NK-92 treated with Interleukin-12 subunit alpha and Interleukin-12 subunit beta, amount 100 ng/mL, for 24 hours (cell line): Measurements from ENCODE around the gene TTC29.

Experiments
- DNase-seq: peaks from one replicate; lab custom pipeline; 2025; lab: John Stamatoyannopoulos, UW

TTC29 gene

GRCh38 chr4:146945556-146946374 is at the start of gene TTC29:
TSS of gene TTC29 (minus strand) at chr4:146945864. CDS start at chr4:146939895, 5,969 bp downstream.
- no peak for DNase-seq

DNA sequence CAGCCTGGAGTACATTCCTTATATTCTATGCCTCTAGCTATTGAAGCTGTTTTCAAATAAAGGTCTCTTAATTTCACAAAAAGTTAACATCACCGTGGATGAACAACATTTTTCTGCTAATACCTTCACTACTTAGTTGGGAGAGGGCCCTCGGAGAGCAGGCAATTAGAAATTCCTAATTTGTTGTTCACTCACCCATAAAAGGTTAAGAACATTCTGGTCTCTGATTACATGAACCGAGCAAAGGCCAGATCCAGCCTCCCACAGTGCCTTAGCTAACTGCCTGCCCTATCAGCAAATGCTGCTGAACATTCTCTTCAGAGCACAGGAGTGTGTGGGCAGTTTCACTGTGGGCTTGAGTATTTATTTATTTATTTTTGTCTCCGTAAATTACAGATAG is 36.0 kb upstream of the TTC29 start:
- DNase-seq = no peak

- DNase-seq = no peak
These were observed 33.0 kb upstream of the TTC29 start for GRCh38 chr4:146978641-146979040.

DNA sequence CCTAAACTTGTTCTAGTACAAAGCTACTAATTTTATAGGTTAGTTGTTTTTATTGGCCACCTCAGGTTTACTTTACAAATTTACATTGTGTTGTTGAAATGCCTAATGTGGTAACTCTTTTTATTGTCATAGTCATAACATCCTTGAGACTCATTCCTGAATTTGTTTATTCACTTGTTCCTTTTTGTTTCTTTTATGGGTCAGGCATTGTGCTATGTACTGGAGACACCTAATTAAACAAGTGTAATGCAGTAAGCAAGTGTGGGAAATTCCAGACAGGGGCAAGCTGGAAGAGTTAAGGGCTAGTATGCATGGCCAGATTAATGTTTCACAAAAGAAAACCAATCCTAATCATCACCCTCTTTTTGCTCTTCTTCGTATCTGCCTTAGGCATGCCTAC is 30.5 kb upstream of the TTC29 start:
- DNase-seq = no peak

GRCh38 chr4:146975527-146975926 is 29.9 kb upstream of the TTC29 start:
- no peak for DNase-seq

GRCh38 chr4:146975036-146975435 is 29.4 kb upstream of the TTC29 start:
- no peak for DNase-seq

- no peak for DNase-seq
These were observed 26.4 kb upstream of the TTC29 start for GRCh38 chr4:146972036-146972435.

- no peak for DNase-seq
These were observed 23.5 kb upstream of the TTC29 start for GRCh38 chr4:146969126-146969525.

- no peak for DNase-seq
These were observed 15.0 kb upstream of the TTC29 start for GRCh38 chr4:146960634-146961033.

GRCh38 chr4:146959692-146960091 is 14.0 kb upstream of the TTC29 start:
- no peak for DNase-seq

- no peak for DNase-seq
These were observed 11.6 kb upstream of the TTC29 start for GRCh38 chr4:146957237-146957636.

DNA sequence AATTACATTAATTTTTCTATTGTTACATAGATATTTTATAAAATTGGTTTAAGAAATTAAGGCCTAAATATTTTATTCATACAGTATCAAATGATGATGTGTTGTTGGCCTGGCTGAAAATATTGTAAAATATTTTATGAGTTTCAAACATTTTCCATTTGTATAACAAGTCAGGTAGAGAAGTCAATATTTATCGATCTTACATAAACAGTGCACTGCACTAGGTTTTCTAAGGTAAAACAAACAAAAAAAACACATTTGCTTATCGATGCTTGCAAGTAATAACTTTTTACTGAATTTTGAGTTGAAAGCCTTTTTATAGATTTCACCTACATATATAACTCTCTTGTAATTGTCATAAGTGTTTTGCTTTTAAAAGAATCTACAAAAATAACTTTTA is 7.2 kb upstream of the TTC29 start:
- DNase-seq = no peak

- DNase-seq = no peak
These were observed 3.9 kb upstream of the TTC29 start for GRCh38 chr4:146949559-146949958.

DNA sequence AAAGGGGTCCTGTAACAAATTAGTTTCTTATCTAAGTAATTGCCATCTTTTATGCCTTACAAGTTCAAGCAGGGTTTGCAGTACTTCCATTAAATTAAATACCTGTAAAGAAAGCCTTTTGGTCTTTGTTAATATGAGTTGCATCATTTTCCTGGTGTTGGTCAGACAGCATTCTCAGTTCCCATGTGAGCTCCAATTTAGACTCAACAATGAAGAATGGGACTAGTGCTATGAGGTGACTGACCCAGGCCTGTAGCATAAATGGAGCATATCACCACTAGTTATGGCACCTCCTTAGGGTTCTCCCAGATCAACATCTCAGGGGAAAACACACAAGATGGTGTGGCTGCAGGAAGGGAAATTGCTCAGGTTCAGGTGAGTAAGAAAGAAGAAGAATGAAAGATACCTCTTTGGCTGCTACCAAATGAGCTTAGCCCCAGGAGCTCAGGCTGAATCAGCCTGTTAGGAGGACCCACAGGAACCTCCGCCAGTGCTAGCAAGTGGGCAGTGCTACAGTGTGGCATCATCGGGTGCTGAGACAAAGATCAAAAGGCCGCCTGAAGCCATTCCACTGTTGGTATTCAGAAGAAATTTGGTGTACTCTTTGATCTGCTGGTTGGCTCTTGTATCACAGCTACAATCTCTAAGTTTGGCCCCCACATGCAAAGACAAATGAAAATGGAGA is 1.8 kb downstream of the TTC29 start:
- DNase-seq = no peak

- no peak for DNase-seq
These were observed 13.5 kb downstream of the TTC29 start for GRCh38 chr4:146932116-146932515.

DNA sequence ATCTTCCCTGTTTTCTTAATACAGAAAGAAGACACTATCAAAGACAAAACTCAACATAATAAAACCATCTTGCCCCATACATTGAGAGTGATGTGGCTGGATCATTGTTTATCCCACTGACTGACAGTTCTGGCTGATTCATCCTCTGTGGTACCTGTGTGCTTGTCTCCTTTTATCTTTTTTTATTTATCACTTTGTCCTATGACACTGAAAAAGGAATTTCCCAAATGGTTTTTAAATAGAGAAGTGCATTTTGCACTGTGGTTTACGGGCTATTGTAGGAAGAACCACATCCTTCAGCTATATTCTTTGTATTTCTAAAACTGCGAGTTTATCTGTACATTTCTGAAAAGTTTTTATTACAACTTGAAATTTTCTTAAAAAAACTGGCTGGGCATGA is 15.0 kb downstream of the TTC29 start:
- DNase-seq = no peak

DNA sequence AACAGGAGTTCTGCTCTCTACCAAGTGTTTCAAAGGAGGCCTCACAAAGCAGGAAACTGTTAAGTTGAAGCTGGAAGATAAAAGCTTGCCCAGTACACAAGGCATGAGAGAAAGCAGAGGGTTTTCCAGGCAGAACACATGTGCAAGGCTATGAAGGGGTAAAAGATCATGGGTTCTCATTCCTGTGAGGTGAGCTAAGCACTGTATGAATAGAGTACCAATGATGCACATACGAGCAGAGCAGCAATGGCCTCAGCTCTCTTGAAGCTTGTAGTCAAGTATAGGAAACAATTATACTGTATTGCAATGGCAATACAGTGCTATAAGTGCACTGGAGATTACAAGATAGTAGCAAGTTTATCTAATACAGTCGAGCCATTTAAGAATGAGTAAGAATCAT is 18.0 kb downstream of the TTC29 start:
- no peak for DNase-seq

- DNase-seq = no peak
These were observed 29.1 kb downstream of the TTC29 start for GRCh38 chr4:146916479-146917076.

- DNase-seq = no peak
These were observed 30.5 kb downstream of the TTC29 start for GRCh38 chr4:146915132-146915531.

GRCh38 chr4:146900295-146900694 is 45.4 kb downstream of the TTC29 start:
- no peak for DNase-seq

GRCh38 chr4:146890301-146890700 is 55.4 kb downstream of the TTC29 start:
- no peak for DNase-seq

DNA sequence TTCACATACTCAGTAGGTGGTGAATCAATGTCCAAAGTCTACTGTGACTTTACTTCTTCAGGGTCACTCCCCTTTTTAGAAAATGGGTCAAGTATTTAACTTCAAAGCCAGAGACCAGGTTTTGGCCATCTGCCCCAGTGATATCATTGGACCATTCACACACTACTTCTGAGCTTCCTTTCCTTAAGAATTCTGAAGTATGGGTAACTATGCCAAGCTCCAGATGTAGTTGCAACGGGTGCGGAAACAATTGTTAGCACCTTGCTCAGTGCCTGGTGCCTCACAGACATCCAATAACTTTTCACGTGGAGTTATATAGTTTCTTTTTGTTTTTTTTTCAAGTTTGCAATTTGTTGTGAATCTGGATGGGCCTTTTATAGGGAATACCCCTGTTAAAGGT is 62.6 kb downstream of the TTC29 start:
- no peak for DNase-seq

DNA sequence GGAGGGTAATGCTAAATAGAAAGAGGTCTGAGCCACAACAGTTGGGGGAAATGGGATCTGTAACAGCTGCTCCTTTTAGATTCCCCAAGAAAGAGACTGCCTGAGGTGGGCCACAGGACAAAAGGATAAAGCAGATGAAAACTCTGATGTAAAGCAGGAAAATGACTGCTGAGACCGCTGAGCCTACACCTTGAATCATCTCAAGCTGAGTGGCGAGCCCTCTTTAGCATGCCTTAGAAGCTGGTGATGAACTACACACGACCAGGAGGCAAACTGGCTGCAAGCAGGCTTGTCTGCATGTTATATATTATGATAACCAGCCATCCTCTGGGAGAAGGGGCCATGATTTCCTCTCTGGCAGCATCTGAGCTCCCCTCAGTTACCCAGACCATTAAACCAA is 88.4 kb downstream of the TTC29 start:
- no peak for DNase-seq
